Heart right ventricle (tissue), 16 donors: ENCODE measurements around the gene KRT13. TPM values are rescaled to one million over a fixed set of nuclear protein-coding genes. Genes with fewer than 3 reads are reported as not detected.
"Not testable (repeated sequence)": the region's sequence is repeated elsewhere in the genome, so short reads cannot be mapped to it uniquely, and the experiment has no call there.

Source experiments
- ATAC-seq, 8 donors: fragments of 200-7000 bp; cut with Tn5 transposase; one replicate each; pipeline ENCODE4 v1.9.1; 2020; ENCODE audit warnings: mild to moderate bottlenecking in 8 of 8, moderate library complexity in 8 of 8, moderate number of reproducible peaks in 1 of 8
- DNase-seq, 2 donors: peaks; one replicate each; pipeline ENCODE4 v3.0.0-alpha.2; 2020
- H3K27ac ChIP-seq, 10 donors: fragments of 200-600 bp; sonication (generic) in 2 of 10; one replicate each; pipeline versions ENCODE4 v1.5.0 to v1.8.0; 2020 to 2022; ENCODE audit warnings: mild to moderate bottlenecking in 3 of 10
- H3K27me3 ChIP-seq, 7 donors: fragments of 200-600 bp; one replicate each; pipeline ENCODE4 v1.8.0; 2021 to 2022; ENCODE audit warnings: mild to moderate bottlenecking in 2 of 7
- H3K36me3 ChIP-seq, 9 donors: fragments of 200-600 bp; sonication (generic) in 1 of 9; one replicate each; pipeline versions ENCODE4 v1.5.0 to v1.8.0; 2020 to 2022; ENCODE audit warnings: mild to moderate bottlenecking in 2 of 9
- H3K4me1 ChIP-seq, 9 donors: fragments of 200-600 bp; sonication (generic) in 1 of 9; one replicate each; pipeline versions ENCODE4 v1.5.0 to v1.8.0; 2020 to 2022; ENCODE audit warnings: mild to moderate bottlenecking in 4 of 9
- H3K4me3 ChIP-seq, 10 donors: fragments of 200-600 bp; sonication (generic) in 2 of 10; one replicate each; pipeline versions ENCODE4 v1.5.0 to v1.8.0; 2020 to 2022; ENCODE audit warnings: mild to moderate bottlenecking in 7 of 10, moderate library complexity in 2 of 10
- H3K9me3 ChIP-seq, 11 donors: fragments of 200-600 bp in 10 of 11; sonication (generic) in 2 of 11; one replicate each; pipeline versions ENCODE4 v1.5.0 to v1.8.0; 2013 to 2022; ENCODE audit warnings: mild to moderate bottlenecking in 2 of 11, control low read depth in 1 of 11, moderate library complexity in 1 of 11
- CTCF ChIP-seq, 9 donors: fragments of 200-600 bp; sonication (generic) in 2 of 9; IDR thresholded peaks; one replicate each; pipeline versions ENCODE4 v1.5.0 to v1.8.0; 2021 to 2022; ENCODE audit warnings: antibody characterized with exemption in 9 of 9, mild to moderate bottlenecking in 5 of 9, moderate library complexity in 1 of 9
- WGBS, 2 donors: extraction: QIAGEN DNeasy Blood & Tissue Kit; methylation state at CpG; one replicate each; pipeline ENCODE4 v1.1.7; 2013; ENCODE audit warnings: inconsistent platforms in 1 of 2; 5-methylcytosine and 5-hydroxymethylcytosine counted together
- intact Hi-C, 10 donors: fragments of 100-400 bp; cut with DNase I; formaldehyde crosslinking; loops; one replicate each; pipeline versions ENCODE4 v1.11.1 to v1.14.2; 2022
- polyA plus RNA-seq, 2 donors: library from polyadenylated mRNA; stranded (reverse); fragments of 200-250 nt; gene quantifications; one replicate each; pipeline ENCODE4 v1.2.3, GENCODE V29; 2013
- total RNA-seq, 10 donors: library from RNA; stranded (reverse); fragmentation: NEBNext Ultra II Directional in 3 of 10; extraction: Animal tissue kit (Norgen Biotek cat#: 25700) in 3 of 10; gene quantifications; one replicate each; pipeline versions ENCODE4 v1.2.1 to v1.2.4, GENCODE V29; 2021 to 2023
- donor health status: Arrhythmogenic right ventricular cardiomyopathy.
- donor health status: ischemic (EF 13 %, LVEDD 7.1; RV severe dilation, severe dysfunction).
- donor health status: healthy with polysubstance abuse.
- donor health status: DM: no; HTN: yes; CAD: no.
- donor health status: DM: no; HTN: no; CAD: no.
- donor health status: ischemic (EF 25% LVEDD 6.9; RV normal size, moderate dysfunction).
- donor health status: ischemic (EF 25% LVEDD 5.7; RV mildly dilated, moderate dysfunction).
- donor health status: healthy.
- donor health status: DM: yes; HTN: yes; CAD: no.
- donor health status: Ischemic cardiomyopathy.
- donor health status: ischemic (EF 35%, LVEDD 5.7; RV mildly dilated, moderate dysfunction).
- donor health status: nonischemic (EF 11% LVEDD 7.7; RV severe dilation, severe dysfunction).
- donor health status: DM: yes; HTN: yes; CAD: no.
- donor health status: PGD.
- donor health status: ischemic (EF 29% LVEDD 5.4; RV normal size, mild dysfunction).
- donor health status: nonischemic (EF 23%, LVEDD 6.1; RV moderate dilation, normal function).

KRT13 gene
- total and polyA plus RNA-seq, 12 donors, result 6.7 TPM; not detected in 11

GRCh38 chr17:41544935-41545334, 39.5 kb upstream of the KRT13 start:
- peaks cover 0 to 14% (median 4%) of the 10 kb centered on the region in 7 donors for H3K27me3 ChIP-seq
- intact Hi-C loops, result loop anchor here in 8 of 10 donors (5.0 to 10.0 kb wide), 9 partner anchors 102 to 748 kb away; partner anchors contain the start of gene KRT28 (in 1 of the 8)
- 90 to 92% methylated on average over 5 of the region's 5 CpGs for WGBS, 2 donors
- ATAC-seq (no peak), DNase-seq (no peak)
- H3K4me3 ChIP-seq, result no peak overlapping the region
- no peaks in the 10 kb centered on the region for H3K36me3 ChIP-seq
- no peak for TF ChIP-seq CTCF (IDR thresholded peaks at IDR 0.05)
- peaks cover 0 to 22% (median 16%) of the 10 kb centered on the region in 9 donors for H3K4me1 ChIP-seq
- H3K27ac ChIP-seq, result no peak overlapping the region
- H3K9me3 ChIP-seq, result peaks cover 0 to 9% (median 0%) of the 10 kb centered on the region in 11 donors

GRCh38 chr17:41544491-41544892, 39.1 kb upstream of the KRT13 start:
- H3K36me3 ChIP-seq, result no peaks in the 10 kb centered on the region
- intact Hi-C loops, result loop anchor here in 3 of 10 donors (10.0 kb wide), 2 partner anchors 630 to 740 kb away; no protein-coding TSS in a partner anchor
- peaks cover 0 to 14% (median 7%) of the 10 kb centered on the region in 7 donors for H3K27me3 ChIP-seq
- H3K9me3 ChIP-seq, result peaks cover 0 to 9% (median 0%) of the 10 kb centered on the region in 11 donors
- H3K27ac ChIP-seq, result no peak overlapping the region
- WGBS, 2 donors, result 44 to 46% methylated on average over 5 of the region's 5 CpGs
- ATAC-seq (no peak), DNase-seq (no peak)
- peaks cover 0 to 22% (median 16%) of the 10 kb centered on the region in 9 donors for H3K4me1 ChIP-seq
- no peak for TF ChIP-seq CTCF (IDR thresholded peaks at IDR 0.05)
- no peak overlapping the region for H3K4me3 ChIP-seq

DNA sequence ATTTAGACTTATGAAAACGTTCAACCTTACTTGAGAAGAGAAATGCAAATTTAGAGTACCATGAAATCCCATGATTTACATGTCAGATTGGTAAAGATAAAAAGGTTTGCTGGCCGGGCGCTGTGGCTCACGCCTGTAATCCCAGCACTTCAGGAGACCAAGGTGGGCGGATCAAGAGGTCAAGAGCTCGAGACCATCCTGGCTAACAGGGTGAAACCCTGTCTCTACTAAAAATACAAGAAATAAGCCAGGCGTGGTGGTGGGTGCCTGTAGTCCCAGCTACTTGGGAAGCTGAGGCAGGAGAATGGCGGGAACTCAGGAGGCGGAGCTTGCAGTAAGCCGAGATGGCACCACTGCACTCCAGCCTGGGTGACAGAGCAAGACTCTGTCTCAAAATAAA, 37.4 kb upstream of the KRT13 start:
- not testable (repeated sequence) for H3K9me3 ChIP-seq, H3K36me3 ChIP-seq, H3K4me3 ChIP-seq, ATAC-seq, H3K27ac ChIP-seq, H3K4me1 ChIP-seq, DNase-seq
- peaks cover 0 to 16% (median 6%) of the 10 kb centered on the region in 7 donors for H3K27me3 ChIP-seq
- 83 to 85% methylated on average over 10 of the region's 10 CpGs for WGBS, 2 donors
- intact Hi-C loops, result loop anchor here in 3 of 10 donors (10.0 kb wide), 2 partner anchors 628 to 738 kb away; no protein-coding TSS in a partner anchor

DNA sequence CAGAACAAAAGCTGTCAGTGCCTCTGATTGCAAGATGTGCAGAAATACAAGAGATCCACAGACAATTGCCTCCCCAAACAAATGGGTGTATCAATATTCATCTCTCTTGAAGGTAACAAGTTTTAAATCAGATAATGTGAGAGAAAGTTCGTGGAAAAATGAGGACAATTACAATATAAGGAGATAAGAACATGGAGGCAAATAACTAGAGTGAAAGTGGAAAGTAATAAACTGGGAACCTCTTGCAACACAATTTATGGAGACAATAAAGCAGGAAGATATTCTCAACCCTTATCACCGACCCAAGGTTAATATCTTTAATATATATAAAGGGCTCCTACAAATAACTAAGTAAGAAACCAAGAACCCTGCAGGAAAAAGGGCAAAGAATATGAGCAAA, 36.9 kb upstream of the KRT13 start:
- WGBS, 2 donors, result 55 to 68% methylated on average over 2 of the region's 2 CpGs
- intact Hi-C loops, result loop anchor here in 3 of 10 donors (10.0 kb wide), 2 partner anchors 628 to 738 kb away; no protein-coding TSS in a partner anchor
- Histone ChIP-seq H3K27me3 (peaks cover 0 to 19% (median 7%) of the 10 kb centered on the region in 7 donors), H3K4me1 (peaks cover 0 to under 1% (median 0%) of the 10 kb centered on the region in 9 donors), H3K27ac (no peak overlapping the region), H3K36me3 (no peaks in the 10 kb centered on the region), H3K9me3 (peaks cover 0 to 9% (median 0%) of the 10 kb centered on the region in 11 donors), H3K4me3 (no peak overlapping the region)
- no peak for DNase-seq
- no peak for ATAC-seq
- TF ChIP-seq CTCF (IDR thresholded peaks at IDR 0.05), result no peak
